WTC11 (cell line): ENCODE results near the gene CORIN. TPM values are rescaled to one million over a fixed set of nuclear protein-coding genes. Genes with fewer than 3 reads are reported as not detected.

ENCODE experiments used
- ATAC-seq: fragments of 200-7000 bp; cut with Tn5 transposase; 2 replicates; pipeline ENCODE4 v1.10.0; 2021; ENCODE audit warnings: mild to moderate bottlenecking, moderate library complexity
- CTCF ChIA-PET: fragments of 300-600 bp; sonication (Branson Sonifier 250); formaldehyde crosslinking; loops from one replicate; lab custom pipeline; 2021; ENCODE audit warnings: antibody characterized with exemption; lab: Charles Lee
- POLR2A ChIA-PET: fragments of 350-600 bp; sonication (Branson Sonifier 250); formaldehyde crosslinking; loops from one replicate; lab custom pipeline; 2021; ENCODE audit warnings: antibody characterized with exemption; lab: Charles Lee
- DNase-seq: peaks from one replicate; pipeline ENCODE4 v3.0.0; 2021; ENCODE audit warnings: low spot score
- H3K27ac Mint-ChIP-seq: 2 replicates; pipeline ENCODE4 v1.8.0; 2021; ENCODE audit warnings: mixed read lengths
- H3K27me3 Mint-ChIP-seq: 2 replicates; pipeline ENCODE4 v1.8.0; 2021; ENCODE audit warnings: low read depth, mild to moderate bottlenecking, moderate library complexity, mixed read lengths
- H3K36me3 Mint-ChIP-seq: 2 replicates; pipeline ENCODE4 v1.8.0; 2021; ENCODE audit warnings: mixed read lengths
- H3K4me1 Mint-ChIP-seq: 2 replicates; pipeline ENCODE4 v1.8.0; 2022; ENCODE audit warnings: mixed read lengths
- H3K4me3 Mint-ChIP-seq: 2 replicates; pipeline ENCODE4 v1.8.0; 2021; ENCODE audit warnings: mild to moderate bottlenecking, moderate library complexity, mixed read lengths
- H3K9me3 Mint-ChIP-seq: 2 replicates; pipeline ENCODE4 v1.8.0; 2021; ENCODE audit warnings: mixed read lengths
- AR ChIP-seq: fragments of 250-450 bp; sonication (Bioruptor Pico); IDR thresholded peaks from 2 replicates; pipeline ENCODE4 v1.9.0; 2021; ENCODE audit warnings: mild to moderate bottlenecking
- ATF1 ChIP-seq: sonication (generic); formaldehyde crosslinking; IDR thresholded peaks from 2 replicates; pipeline ENCODE4 v1.8.1; 2023; ENCODE audit warnings: mild to moderate bottlenecking, moderate library complexity, missing genetic modification reagents
- ATF6 ChIP-seq: sonication (generic); formaldehyde crosslinking; IDR thresholded peaks from 2 replicates; pipeline ENCODE4 v1.8.1; 2023; ENCODE audit warnings: mild to moderate bottlenecking, missing genetic modification reagents
- CTCF ChIP-seq: fragments of 200-600 bp; IDR thresholded peaks from 2 replicates; pipeline ENCODE4 v1.8.0; 2022; ENCODE audit warnings: antibody characterized with exemption
- ESRRA ChIP-seq: sonication (generic); formaldehyde crosslinking; IDR thresholded peaks from 2 replicates; pipeline ENCODE4 v1.8.1; 2022; ENCODE audit warnings: mild to moderate bottlenecking, missing genetic modification reagents, borderline replicate concordance
- MXD4 ChIP-seq: fragments of 250-450 bp; sonication (Bioruptor Pico); IDR thresholded peaks from 2 replicates; pipeline ENCODE4 v1.8.0; 2021; ENCODE audit warnings: mild to moderate bottlenecking, moderate library complexity, borderline replicate concordance
- NR3C1 ChIP-seq: sonication (generic); formaldehyde crosslinking; conservative IDR thresholded peaks from 2 replicates; pipeline ENCODE4 v1.8.1; 2023; ENCODE audit warnings: low read depth, mild to moderate bottlenecking, missing genetic modification reagents
- OVOL2 ChIP-seq: fragments of 250-450 bp; sonication (Bioruptor Pico); IDR thresholded peaks from 2 replicates; pipeline ENCODE4 v1.9.0; 2021; ENCODE audit warnings: mild to moderate bottlenecking, borderline replicate concordance
- RORB ChIP-seq: fragments of 250-450 bp; sonication (Bioruptor Pico); IDR thresholded peaks from 2 replicates; pipeline ENCODE4 v1.9.0; 2021; ENCODE audit warnings: mild to moderate bottlenecking
- USF1 ChIP-seq: sonication (generic); formaldehyde crosslinking; IDR thresholded peaks from 2 replicates; pipeline ENCODE4 v1.8.0; 2022; ENCODE audit warnings: mild to moderate bottlenecking, missing genetic modification reagents
- USF2 ChIP-seq: sonication (generic); formaldehyde crosslinking; IDR thresholded peaks from 2 replicates; pipeline ENCODE4 v1.8.1; 2023; ENCODE audit warnings: mild to moderate bottlenecking, missing genetic modification reagents, moderate library complexity
- ZNF416 ChIP-seq: fragments of 250-450 bp; sonication (Bioruptor Pico); IDR thresholded peaks from 2 replicates; pipeline ENCODE4 v1.9.0; 2021; ENCODE audit warnings: mild to moderate bottlenecking, inconsistent platforms
- ZNF425 ChIP-seq: fragments of 250-450 bp; sonication (Bioruptor Pico); conservative IDR thresholded peaks from 2 replicates; pipeline ENCODE4 v1.9.0; 2021; ENCODE audit warnings: mild to moderate bottlenecking
- total RNA-seq: library from RNA; stranded (reverse); gene quantifications from 3 replicates; pipeline ENCODE4 v1.2.3, GENCODE V29; 2021
- TF ChIP-seq, protein P1 (sequence below): sonication (generic); formaldehyde crosslinking; conservative IDR thresholded peaks from 2 replicates; pipeline ENCODE4 v1.8.1; 2022; ENCODE audit warnings: mild to moderate bottlenecking, missing genetic modification reagents
- TF ChIP-seq, protein P2 (sequence below): sonication (generic); formaldehyde crosslinking; IDR thresholded peaks from 2 replicates; pipeline ENCODE4 v1.8.0; 2023; ENCODE audit warnings: mild to moderate bottlenecking, missing genetic modification reagents

CORIN gene
- total RNA-seq, 1 experiment from 2014 or later, result 0.33 TPM

GRCh38 chr4:47690611-47691010, 147.3 kb downstream of the CORIN start:
- TF ChIP-seq ZNF416 (CRISPR knock-in tag), result no peak
- TF ChIP-seq, protein P1, sequence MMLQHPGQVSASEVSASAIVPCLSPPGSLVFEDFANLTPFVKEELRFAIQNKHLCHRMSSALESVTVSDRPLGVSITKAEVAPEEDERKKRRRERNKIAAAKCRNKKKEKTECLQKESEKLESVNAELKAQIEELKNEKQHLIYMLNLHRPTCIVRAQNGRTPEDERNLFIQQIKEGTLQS, result no peak
- no peak for TF ChIP-seq ATF6 (CRISPR knock-in tag)
- TF ChIP-seq MXD4 (CRISPR knock-in tag), result no peak
- TF ChIP-seq ZNF425 (CRISPR knock-in tag), result no peak
- no peak for TF ChIP-seq USF1 (CRISPR knock-in tag)
- TF ChIP-seq, all 79 proteins: peak for 0
- H3K4me1 Mint-ChIP-seq, result no peaks in the 10 kb centered on the region
- H3K27ac Mint-ChIP-seq, result no peak overlapping the region
- ATAC-seq, result no peak
- H3K4me3 Mint-ChIP-seq, result no peak overlapping the region
- H3K36me3 Mint-ChIP-seq, result no peaks in the 10 kb centered on the region
- no peak for DNase-seq
- H3K9me3 Mint-ChIP-seq, result no peaks in the 10 kb centered on the region
- no peaks in the 10 kb centered on the region for H3K27me3 Mint-ChIP-seq
- ChIA-PET CTCF (interaction anchor here (1.0 to 1.3 kb wide), 2 partner anchors 22 to 146 kb away, joined by 3 to 5 read pairs; no protein-coding TSS in a partner anchor), POLR2A (no interaction called here)

- POLR2A ChIA-PET, result no interaction called here
- no peak for TF ChIP-seq NR3C1
- TF ChIP-seq USF2 (CRISPR knock-in tag), result 0 out of 2 replicates have a peak, but pooled peaks have one; percentile 8
- TF ChIP-seq CTCF, result peak; percentile 74
- Mint-ChIP-seq H3K36me3 (no peaks in the 10 kb centered on the region), H3K27me3 (no peaks in the 10 kb centered on the region; the same call in 1 of the 2 replicates), H3K9me3 (no peaks in the 10 kb centered on the region), H3K4me3 (no peak overlapping the region), H3K4me1 (no peaks in the 10 kb centered on the region), H3K27ac (no peak overlapping the region)
- ATAC-seq (peak; percentile 94), DNase-seq (peak; percentile 73)
- CTCF ChIA-PET, result interaction anchor here (0.5 to 5.2 kb wide), 9 partner anchors 11 to 401 kb away, joined by 3 to 83 read pairs (median 5); partner anchors contain the start of gene CORIN
Observed at GRCh38 chr4:47686294-47686872, 151.5 kb downstream of the CORIN start.

DNA sequence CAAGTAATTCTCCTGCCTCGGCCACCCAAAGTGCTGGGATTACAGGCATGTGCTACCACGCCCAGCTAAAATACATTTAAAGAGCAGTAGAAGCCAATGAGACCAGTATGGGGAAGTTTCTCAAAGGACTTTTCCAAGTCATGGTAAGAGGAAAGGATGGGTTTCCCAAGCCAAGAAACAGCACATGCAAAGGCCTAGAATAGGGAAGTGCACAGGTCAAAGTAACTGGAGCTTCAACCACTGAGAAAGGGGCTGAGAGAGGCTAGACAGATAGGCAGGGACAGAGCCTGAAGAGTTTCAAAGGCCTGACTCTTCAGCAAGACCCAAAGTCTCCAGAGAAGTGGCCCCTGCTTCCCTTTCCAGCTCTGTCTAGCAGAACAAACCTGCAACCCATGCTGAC, 162.1 kb downstream of the CORIN start:
- Mint-ChIP-seq H3K36me3 (no peaks in the 10 kb centered on the region), H3K9me3 (no peaks in the 10 kb centered on the region), H3K4me3 (no peak overlapping the region), H3K27me3 (no peaks in the 10 kb centered on the region), H3K4me1 (no peaks in the 10 kb centered on the region), H3K27ac (no peak overlapping the region)
- POLR2A ChIA-PET, result no interaction called here
- CTCF ChIA-PET, result interaction anchor here (1.0 to 1.5 kb wide), 2 partner anchors 11 to 161 kb away, joined by 4 to 5 read pairs; no protein-coding TSS in a partner anchor
- ATAC-seq (no peak), DNase-seq (no peak)
- TF ChIP-seq ATF1 (CRISPR knock-in tag), result no peak
- TF ChIP-seq, protein P2, sequence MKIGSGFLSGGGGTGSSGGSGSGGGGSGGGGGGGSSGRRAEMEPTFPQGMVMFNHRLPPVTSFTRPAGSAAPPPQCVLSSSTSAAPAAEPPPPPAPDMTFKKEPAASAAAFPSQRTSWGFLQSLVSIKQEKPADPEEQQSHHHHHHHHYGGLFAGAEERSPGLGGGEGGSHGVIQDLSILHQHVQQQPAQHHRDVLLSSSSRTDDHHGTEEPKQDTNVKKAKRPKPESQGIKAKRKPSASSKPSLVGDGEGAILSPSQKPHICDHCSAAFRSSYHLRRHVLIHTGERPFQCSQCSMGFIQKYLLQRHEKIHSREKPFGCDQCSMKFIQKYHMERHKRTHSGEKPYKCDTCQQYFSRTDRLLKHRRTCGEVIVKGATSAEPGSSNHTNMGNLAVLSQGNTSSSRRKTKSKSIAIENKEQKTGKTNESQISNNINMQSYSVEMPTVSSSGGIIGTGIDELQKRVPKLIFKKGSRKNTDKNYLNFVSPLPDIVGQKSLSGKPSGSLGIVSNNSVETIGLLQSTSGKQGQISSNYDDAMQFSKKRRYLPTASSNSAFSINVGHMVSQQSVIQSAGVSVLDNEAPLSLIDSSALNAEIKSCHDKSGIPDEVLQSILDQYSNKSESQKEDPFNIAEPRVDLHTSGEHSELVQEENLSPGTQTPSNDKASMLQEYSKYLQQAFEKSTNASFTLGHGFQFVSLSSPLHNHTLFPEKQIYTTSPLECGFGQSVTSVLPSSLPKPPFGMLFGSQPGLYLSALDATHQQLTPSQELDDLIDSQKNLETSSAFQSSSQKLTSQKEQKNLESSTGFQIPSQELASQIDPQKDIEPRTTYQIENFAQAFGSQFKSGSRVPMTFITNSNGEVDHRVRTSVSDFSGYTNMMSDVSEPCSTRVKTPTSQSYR (CRISPR knock-in tag), result no peak
- no peak for TF ChIP-seq ESRRA (CRISPR knock-in tag)
- TF ChIP-seq ZNF416 (CRISPR knock-in tag), result no peak
- no peak for TF ChIP-seq AR
- no peak for TF ChIP-seq OVOL2
- TF ChIP-seq USF2 (CRISPR knock-in tag), result no peak
- TF ChIP-seq RORB (CRISPR knock-in tag), result no peak
